Activated naive CD8-positive, alpha-beta T cell treated with anti-CD3 and anti-CD28 coated beads, Interleukin-2, amount 10 ng/mL, durations not matched to agents 7 days and 5 days (primary cell): ENCODE results near the gene KLK12. TPM values are rescaled to one million over a fixed set of nuclear protein-coding genes. Genes with fewer than 3 reads are reported as not detected.

Source experiments
- ATAC-seq: fragments of 150-1000 bp; cut with Tn5 transposase; one replicate; pipeline ENCODE4 v1.10.0; 2021; ENCODE audit warnings: low read depth, moderate library complexity
- POLR2A ChIA-PET: fragments of 350-600 bp; sonication (Branson Sonifier 250); formaldehyde crosslinking; loops from one replicate; lab custom pipeline; 2021; ENCODE audit warnings: antibody characterized with exemption; lab: Charles Lee
- DNase-seq: peaks from one replicate; pipeline ENCODE4 v3.0.0; 2021
- H3K27ac Mint-ChIP-seq: one replicate; pipeline ENCODE4 v1.8.0; 2022; ENCODE audit warnings: mild to moderate bottlenecking, mixed read lengths
- H3K27me3 Mint-ChIP-seq: one replicate; pipeline ENCODE4 v1.8.0; 2022; ENCODE audit warnings: mild to moderate bottlenecking, moderate library complexity, mixed read lengths
- H3K36me3 Mint-ChIP-seq: one replicate; pipeline ENCODE4 v1.8.0; 2021; ENCODE audit warnings: mild to moderate bottlenecking, mixed read lengths
- H3K4me1 Mint-ChIP-seq: one replicate; pipeline ENCODE4 v1.8.0; 2021; ENCODE audit warnings: mixed read lengths
- H3K4me3 Mint-ChIP-seq: one replicate; pipeline ENCODE4 v1.8.0; 2022; ENCODE audit warnings: mild to moderate bottlenecking, moderate library complexity, mixed read lengths
- H3K9me3 Mint-ChIP-seq: one replicate; pipeline ENCODE4 v1.8.0; 2021; ENCODE audit warnings: mixed read lengths
- total RNA-seq, 2 experiments: library from RNA; stranded (reverse); gene quantifications; one replicate each; pipeline ENCODE4 v1.2.3, GENCODE V29; 2021

The KLK12 gene
- total RNA-seq, 2 experiments from 2014 or later = not detected

DNA sequence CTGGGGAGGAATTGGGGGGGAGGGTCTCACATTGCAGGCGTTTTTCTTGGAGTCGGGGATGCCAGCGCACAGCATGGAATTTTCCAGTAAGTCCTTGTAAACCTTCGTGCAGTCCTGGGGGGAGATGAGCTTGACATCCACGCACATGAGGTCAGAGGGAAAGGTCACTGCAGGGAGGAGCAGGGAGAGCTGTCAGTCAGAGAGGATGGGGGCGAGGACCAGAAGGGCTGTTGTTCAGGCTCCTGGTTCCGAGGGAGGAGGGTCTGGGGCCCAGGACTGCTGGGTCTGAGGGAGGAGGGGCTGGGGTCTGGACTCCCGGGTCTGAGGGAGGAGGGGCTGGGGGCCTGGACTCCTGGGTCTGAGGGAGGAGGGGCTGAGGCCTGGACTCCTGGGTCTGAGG lies 55.0 kb downstream of the KLK12 start:
- POLR2A ChIA-PET = no interaction called here
- Mint-ChIP-seq H3K4me3 (no peak overlapping the region), H3K36me3 (no peaks in the 10 kb centered on the region), H3K27me3 (peaks cover 31% of the 10 kb centered on the region), H3K4me1 (no peaks in the 10 kb centered on the region), H3K27ac (no peak overlapping the region), H3K9me3 (no peaks in the 10 kb centered on the region)
- no peak for DNase-seq
- ATAC-seq = no peak

Other genes with a start within 250 kb of the KLK12 start
- not detected for gene ACP4, start 244.6 kb downstream of the KLK12 start, total RNA-seq
- 1 to 10 TPM; 1.4 to 2.7 TPM for gene KLK1, start 211.2 kb downstream of the KLK12 start, total RNA-seq
- gene KLK15, start 201.4 kb downstream of the KLK12 start, total RNA-seq = not detected
- gene KLK3, start 180.1 kb downstream of the KLK12 start, total RNA-seq = not detected
- under 1 TPM in 1 of 2 experiments, not detected in 1; 0.44 TPM for gene KLK2, start 161.6 kb downstream of the KLK12 start, total RNA-seq
- gene KLK4, start 123.6 kb downstream of the KLK12 start, total RNA-seq = not detected
- not detected for gene KLK5, start 82.0 kb downstream of the KLK12 start, total RNA-seq
- gene KLK6, start 65.4 kb downstream of the KLK12 start, total RNA-seq = not detected
- gene KLK7, start 51.1 kb downstream of the KLK12 start, total RNA-seq = not detected
- gene KLK8, start 33.4 kb downstream of the KLK12 start, total RNA-seq = not detected
- gene KLK10, start 15.3 kb downstream of the KLK12 start, total RNA-seq = not detected
- gene KLK11, start 8.4 kb downstream of the KLK12 start, total RNA-seq = not detected
- gene KLK13, start 30.1 kb upstream of the KLK12 start, total RNA-seq = not detected
- gene KLK14, start 47.9 kb upstream of the KLK12 start, total RNA-seq = under 1 TPM; 0.72 to 0.91 TPM
- 10 to 100 TPM in 1 of 2 experiments, 1 to 10 TPM in 1; 9.4 to 10.1 TPM for gene CTU1, start 73.4 kb upstream of the KLK12 start, total RNA-seq
- gene SIGLEC9, start 89.9 kb upstream of the KLK12 start, total RNA-seq = 1 to 10 TPM; 1.3 to 2.0 TPM
- gene SIGLEC7, start 107.3 kb upstream of the KLK12 start, total RNA-seq = under 1 TPM; 0.33 to 0.40 TPM
- gene CD33, start 190.1 kb upstream of the KLK12 start, total RNA-seq = 10 to 100 TPM in 1 of 2 experiments, 1 to 10 TPM in 1; 7.7 to 10.6 TPM
- not detected for gene SIGLECL1, start 216.1 kb upstream of the KLK12 start, total RNA-seq